ENCODE results near the gene PCDH1. TPM values are rescaled to one million over a fixed set of nuclear protein-coding genes. Genes with fewer than 3 reads are reported as not detected.

Gene PCDH1
- total and polyA plus RNA-seq, 2 of the 8 experiments (the other 6 are each of a cell fraction or from before 2014, with no cell fraction given), result 101 to 102 TPM

GRCh38 chr5:141812512-141812911, 65.7 kb downstream of the PCDH1 start:
- H2BK120ac ChIP-seq (replicated peaks; ENCODE audit: low read depth, low read length), result peak overlapping the region; percentile 34
- peak overlapping the region; percentile 75; the same call in 1 of the 2 replicates for H2BK12ac ChIP-seq (ENCODE audit: low read depth, low read length)
- no peaks in the 10 kb centered on the region for H3K79me2 ChIP-seq (ENCODE audit: control insufficient read depth in 1 of 2, insufficient read depth in 2 of 2, low read length in 2 of 2)
- H4K91ac ChIP-seq (replicated peaks; ENCODE audit: insufficient read length, low read length), result peak overlapping the region; percentile 12
- H3K56ac ChIP-seq (replicated peaks; ENCODE audit: insufficient read length, low read depth, low read length), result peak overlapping the region; percentile 5
- H3K27ac ChIP-seq (ENCODE audit: low read depth, low read length), result no peak overlapping the region
- WGBS, 2 experiments (ENCODE audit: extremely low coverage in 1 of 2, insufficient coverage in 1 of 2, insufficient read length in 1 of 2, insufficient replicate concordance in 2 of 2, low coverage in 1 of 2, low lambda C conversion rate in 2 of 2, missing lambda C conversion rate in 1 of 2), result 49% methylated on average over 2 of the region's 2 CpGs; no CpG with 5 or more reads in 1 of the 2 experiments
- no peak overlapping the region for H3K14ac ChIP-seq (ENCODE audit: insufficient read length)
- H3K18ac ChIP-seq (ENCODE audit: extremely low read depth, low read length), result peak overlapping the region; percentile 44; the same call in 1 of the 2 replicates
- H3K27me3 ChIP-seq (replicated peaks in 1 of 4; ENCODE audit: control insufficient read depth in 3 of 4, extremely low read depth in 1 of 4, insufficient read depth in 3 of 4, low read length in 3 of 4), result no peaks in the 10 kb centered on the region; a peak in 1 of 7 replicates
- FAIRE-seq (no peak), DNase-seq (ENCODE audit: low read depth in 1 of 2, low spot score in 2 of 2) (no peak)
- H4K5ac ChIP-seq (ENCODE audit: insufficient read length, low read depth, low read length), result no peak overlapping the region
- H2BK20ac ChIP-seq (ENCODE audit: low read length), result peak overlapping the region; percentile 55; the same call in 1 of the 2 replicates
- ChIA-PET CTCF (ENCODE audit: partially characterized antibody) (interaction anchor here (0.6 to 20.5 kb wide), 28 partner anchors 9 to 1236 kb away, joined by 3 to 345 read pairs (median 9); partner anchors contain the start of gene PCDH1), POLR2A (ENCODE audit: partially characterized antibody) (interaction anchor here (0.5 to 3.8 kb wide), 19 partner anchors 9 to 138 kb away, joined by 3 to 41 read pairs (median 6); partner anchors contain the start of gene PCDH1)
- no peak overlapping the region for H2AK5ac ChIP-seq (ENCODE audit: low read depth, low read length)
- no peaks in the 10 kb centered on the region for H4K20me1 ChIP-seq (replicated peaks in 1 of 2; ENCODE audit: control insufficient read depth in 1 of 2, insufficient read depth in 2 of 2, low read length in 2 of 2)
- peaks cover 35 to 48% (median 36%) of the 10 kb centered on the region in 4 experiments for H3K4me1 ChIP-seq (replicated peaks in 1 of 4; ENCODE audit: control insufficient read depth in 3 of 4, insufficient read depth in 4 of 4, low read length in 3 of 4)
- H2AFZ ChIP-seq (ENCODE audit: low read length), result no peak overlapping the region
- H2BK5ac ChIP-seq (ENCODE audit: low read depth, low read length), result no peak overlapping the region
- H3K79me1 ChIP-seq (ENCODE audit: low read depth, low read length), result no peaks in the 10 kb centered on the region
- H3K36me3 ChIP-seq (ENCODE audit: control insufficient read depth in 2 of 4, insufficient read depth in 4 of 4, low read length in 3 of 4), result no peaks in the 10 kb centered on the region
- H3K9me3 ChIP-seq (ENCODE audit: insufficient read depth in 2 of 2, low read depth in 1 of 2, low read length in 1 of 2), result no peaks in the 10 kb centered on the region
- peak overlapping the region; percentile 63; the same call in 1 of the 2 replicates for H2BK15ac ChIP-seq (ENCODE audit: low read length)
- H3K23me2 ChIP-seq (ENCODE audit: low read depth, low read length), result peaks cover 10% of the 10 kb centered on the region
- H3K9ac ChIP-seq (replicated peaks in 1 of 4; ENCODE audit: extremely low read depth in 1 of 4, low read depth in 3 of 4, low read length in 3 of 4), result no peak overlapping the region
- no peak overlapping the region for H3K4ac ChIP-seq (replicated peaks; ENCODE audit: insufficient read length, low read depth, low read length)
- TF ChIP-seq TBP (IDR thresholded peaks at IDR 0.05; ENCODE audit: low read depth, low read length), result no peak
- TF ChIP-seq YY1 (IDR thresholded peaks at IDR 0.05; ENCODE audit: low read depth, low read length), result 0 out of 2 replicates have a peak, but pooled peaks have one; percentile 23
- H3K4me3 ChIP-seq (ENCODE audit: extremely low read depth in 1 of 4, insufficient read depth in 2 of 4, low read depth in 3 of 4, low read length in 4 of 4), result peak overlapping the region in 1 of 4 experiments; percentile 53; a peak in 1 of 8 replicates
- H3K4me2 ChIP-seq (ENCODE audit: insufficient read depth in 1 of 2, low read depth in 2 of 2, low read length in 2 of 2), result peak overlapping the region; percentile 53 to 70; a peak in 3 of 4 replicates
- H3K23ac ChIP-seq (ENCODE audit: insufficient read length), result no peak overlapping the region
- H4K8ac ChIP-seq (ENCODE audit: extremely low read depth, insufficient read depth, low read length), result no peak overlapping the region

Measured in H1 (cell line).